ENCODE data around the gene ZNF331. TPM values are rescaled to one million over a fixed set of nuclear protein-coding genes. Genes with fewer than 3 reads are reported as not detected.

Gene ZNF331
- total RNA-seq, 1 experiment from 2014 or later, result 29.8 TPM

GRCh38 chr19:53541971-53542370, 4.0 kb downstream of the ZNF331 start:
- Histone ChIP-seq H3K27ac (ENCODE audit: low read depth, low read length, poor library complexity, severe bottlenecking) (no peak overlapping the region), H3K27me3 (replicated peaks; ENCODE audit: insufficient read depth, low read depth, low read length, poor library complexity) (no peaks in the 10 kb centered on the region), H3K4me1 (ENCODE audit: insufficient read depth, low read length, poor library complexity, severe bottlenecking) (no peaks in the 10 kb centered on the region), H3K9me3 (ENCODE audit: low read depth, low read length, poor library complexity, severe bottlenecking) (no peaks in the 10 kb centered on the region), H3K36me3 (ENCODE audit: insufficient read depth, low read length, poor library complexity, severe bottlenecking) (no peaks in the 10 kb centered on the region), H3K4me3 (ENCODE audit: low read depth, low read length, poor library complexity, severe bottlenecking) (no peak overlapping the region)
- CTCF ChIA-PET, result no interaction called here
- no peak for DNase-seq (ENCODE audit: low spot score)
- POLR2A ChIA-PET (ENCODE audit: low non-redundant PET), result no interaction called here
- no TSS peak for BruUV-seq (replicated peaks)
- TF ChIP-seq, protein P1, sequence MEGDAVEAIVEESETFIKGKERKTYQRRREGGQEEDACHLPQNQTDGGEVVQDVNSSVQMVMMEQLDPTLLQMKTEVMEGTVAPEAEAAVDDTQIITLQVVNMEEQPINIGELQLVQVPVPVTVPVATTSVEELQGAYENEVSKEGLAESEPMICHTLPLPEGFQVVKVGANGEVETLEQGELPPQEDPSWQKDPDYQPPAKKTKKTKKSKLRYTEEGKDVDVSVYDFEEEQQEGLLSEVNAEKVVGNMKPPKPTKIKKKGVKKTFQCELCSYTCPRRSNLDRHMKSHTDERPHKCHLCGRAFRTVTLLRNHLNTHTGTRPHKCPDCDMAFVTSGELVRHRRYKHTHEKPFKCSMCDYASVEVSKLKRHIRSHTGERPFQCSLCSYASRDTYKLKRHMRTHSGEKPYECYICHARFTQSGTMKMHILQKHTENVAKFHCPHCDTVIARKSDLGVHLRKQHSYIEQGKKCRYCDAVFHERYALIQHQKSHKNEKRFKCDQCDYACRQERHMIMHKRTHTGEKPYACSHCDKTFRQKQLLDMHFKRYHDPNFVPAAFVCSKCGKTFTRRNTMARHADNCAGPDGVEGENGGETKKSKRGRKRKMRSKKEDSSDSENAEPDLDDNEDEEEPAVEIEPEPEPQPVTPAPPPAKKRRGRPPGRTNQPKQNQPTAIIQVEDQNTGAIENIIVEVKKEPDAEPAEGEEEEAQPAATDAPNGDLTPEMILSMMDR (conservative IDR thresholded peaks at IDR 0.05; ENCODE audit: low read depth, low read length), result no peak
- no peak for TF ChIP-seq EZH2 (IDR thresholded peaks at IDR 0.05; ENCODE audit: borderline replicate concordance, low read depth, low read length, poor library complexity, severe bottlenecking)
- intact Hi-C loops (cut with micrococcal nuclease; ENCODE audit: unreplicated experiment), result no loop called here

DNA sequence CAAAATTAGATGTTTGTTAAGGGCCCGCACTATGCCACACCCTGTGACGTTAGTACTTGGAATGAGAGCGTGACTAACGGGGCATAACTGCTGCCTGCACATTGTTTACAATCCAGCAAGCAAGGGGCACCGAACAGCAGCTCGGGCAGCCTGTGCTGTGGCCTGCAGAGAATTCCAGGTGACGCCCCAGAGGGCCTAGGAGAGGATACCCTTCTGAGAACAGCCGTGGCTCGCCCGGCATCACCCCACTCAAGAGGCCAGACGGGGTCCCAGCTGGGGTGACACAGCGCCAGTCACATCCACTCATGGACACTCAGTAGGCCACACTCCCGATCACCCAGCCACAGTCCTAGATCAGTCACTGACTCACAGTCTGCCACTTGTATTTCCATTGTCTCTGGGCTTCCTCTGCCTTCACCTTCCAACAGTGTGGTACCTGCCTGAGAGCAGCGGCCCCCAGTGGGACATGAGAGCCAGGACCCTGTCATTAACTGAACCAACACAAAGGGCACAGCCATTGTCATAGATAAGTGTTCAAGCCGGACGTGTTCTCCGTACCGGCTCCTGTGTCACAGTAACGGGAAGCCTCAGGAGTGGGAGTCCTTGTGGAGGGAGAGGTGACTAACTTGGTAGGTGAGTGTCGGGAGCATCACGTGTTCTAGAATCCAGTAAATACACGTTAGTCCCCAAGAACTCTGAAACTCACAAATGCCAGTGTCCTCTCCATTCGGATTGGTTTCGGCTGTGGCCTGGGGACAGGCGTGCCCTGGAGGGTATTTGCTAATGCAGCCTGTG, 7.5 kb downstream of the ZNF331 start:
- Histone ChIP-seq H3K36me3 (ENCODE audit: insufficient read depth, low read length, poor library complexity, severe bottlenecking) (no peaks in the 10 kb centered on the region), H3K27me3 (replicated peaks; ENCODE audit: insufficient read depth, low read depth, low read length, poor library complexity) (no peaks in the 10 kb centered on the region), H3K4me1 (ENCODE audit: insufficient read depth, low read length, poor library complexity, severe bottlenecking) (no peaks in the 10 kb centered on the region), H3K4me3 (ENCODE audit: low read depth, low read length, poor library complexity, severe bottlenecking) (no peak overlapping the region), H3K27ac (ENCODE audit: low read depth, low read length, poor library complexity, severe bottlenecking) (no peak overlapping the region), H3K9me3 (ENCODE audit: low read depth, low read length, poor library complexity, severe bottlenecking) (no peaks in the 10 kb centered on the region)
- TF ChIP-seq, protein P1 (conservative IDR thresholded peaks at IDR 0.05; ENCODE audit: low read depth, low read length), result no peak
- TF ChIP-seq EZH2 (IDR thresholded peaks at IDR 0.05; ENCODE audit: borderline replicate concordance, low read depth, low read length, poor library complexity, severe bottlenecking), result no peak
- POLR2A ChIA-PET (ENCODE audit: low non-redundant PET), result no interaction called here
- no peak for DNase-seq (ENCODE audit: low spot score)
- intact Hi-C loops (cut with micrococcal nuclease; ENCODE audit: unreplicated experiment), result no loop called here
- BruUV-seq (replicated peaks), result no TSS peak
- CTCF ChIA-PET, result no interaction called here

DNA sequence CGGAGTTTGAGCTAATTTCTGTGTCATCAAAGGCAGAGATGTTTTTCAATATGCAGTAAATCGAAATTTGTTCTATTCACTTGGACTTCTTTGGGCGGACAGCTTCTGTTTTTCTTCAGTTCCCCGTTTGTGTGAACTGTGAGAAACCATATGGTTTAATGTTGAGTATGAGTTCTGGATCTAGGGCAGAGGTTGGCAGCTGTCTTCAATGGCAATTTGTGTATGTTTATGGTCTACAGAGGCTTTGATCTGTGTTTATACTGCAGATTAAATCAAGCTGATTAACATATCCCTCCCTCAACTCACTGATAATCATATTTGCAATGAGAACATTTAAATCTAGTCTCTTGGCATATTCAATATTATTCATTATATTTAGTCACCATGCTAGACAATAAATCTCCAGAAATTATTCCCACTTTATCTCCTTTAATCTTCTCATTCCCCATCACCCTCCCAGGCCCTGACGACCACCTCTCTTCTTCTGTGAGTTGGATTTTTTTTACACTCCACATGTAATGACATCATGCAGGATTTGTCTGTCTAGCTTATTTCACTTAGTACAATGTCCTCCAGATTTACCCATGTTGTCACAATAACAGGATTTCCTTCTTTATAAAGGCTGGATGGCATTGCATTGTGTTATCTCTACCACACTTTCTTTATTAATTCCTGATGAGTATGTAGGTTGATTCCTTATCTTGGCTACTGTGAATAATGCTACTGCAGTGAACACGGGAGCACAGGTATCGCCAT, 9.0 kb downstream of the ZNF331 start:
- intact Hi-C loops (cut with micrococcal nuclease; ENCODE audit: unreplicated experiment), result no loop called here
- BruUV-seq (replicated peaks), result no TSS peak
- H3K4me1 ChIP-seq (ENCODE audit: insufficient read depth, low read length, poor library complexity, severe bottlenecking), result no peaks in the 10 kb centered on the region
- H3K9me3 ChIP-seq (ENCODE audit: low read depth, low read length, poor library complexity, severe bottlenecking), result no peaks in the 10 kb centered on the region
- H3K27me3 ChIP-seq (replicated peaks; ENCODE audit: insufficient read depth, low read depth, low read length, poor library complexity), result no peaks in the 10 kb centered on the region
- no peak for TF ChIP-seq EZH2 (IDR thresholded peaks at IDR 0.05; ENCODE audit: borderline replicate concordance, low read depth, low read length, poor library complexity, severe bottlenecking)
- TF ChIP-seq, protein P1 (conservative IDR thresholded peaks at IDR 0.05; ENCODE audit: low read depth, low read length), result no peak
- H3K27ac ChIP-seq (ENCODE audit: low read depth, low read length, poor library complexity, severe bottlenecking), result no peak overlapping the region
- CTCF ChIA-PET, result no interaction called here
- H3K36me3 ChIP-seq (ENCODE audit: insufficient read depth, low read length, poor library complexity, severe bottlenecking), result no peaks in the 10 kb centered on the region
- no peak for DNase-seq (ENCODE audit: low spot score)
- POLR2A ChIA-PET (ENCODE audit: low non-redundant PET), result no interaction called here
- no peak overlapping the region for H3K4me3 ChIP-seq (ENCODE audit: low read depth, low read length, poor library complexity, severe bottlenecking)
